Neural cell (in vitro differentiated cells): ENCODE data around the gene NTN4.

Experiments used
- EP300 ChIP-seq: fragments of 450-650 bp; conservative IDR thresholded peaks from 2 replicates; pipeline ENCODE4 v1.6.1; 2014; ENCODE audit warnings: antibody characterized with exemption, mild to moderate bottlenecking, moderate library complexity; ENCODE audit not compliant: poor library complexity, severe bottlenecking
- EZH2 ChIP-seq: fragments of 200-600, 300-800 bp; shearing (Covaris generic), sonication (generic); IDR thresholded peaks from 2 replicates; pipeline ENCODE4 v1.6.1; 2014; ENCODE audit warnings: antibody characterized with exemption, low read length, borderline replicate concordance, mild to moderate bottlenecking; ENCODE audit not compliant: insufficient read depth, poor library complexity, severe bottlenecking
- MXI1 ChIP-seq: fragments of 450-650 bp; conservative IDR thresholded peaks from 2 replicates; pipeline ENCODE4 v1.6.1; 2014; ENCODE audit warnings: antibody characterized with exemption, mild to moderate bottlenecking; ENCODE audit not compliant: poor library complexity, severe bottlenecking
- TF ChIP-seq, protein P1 (sequence below): fragments of 450-650 bp; IDR thresholded peaks from 2 replicates; pipeline ENCODE4 v1.5.1; 2014; ENCODE audit warnings: antibody characterized with exemption, mild to moderate bottlenecking, moderate library complexity; ENCODE audit not compliant: poor library complexity, severe bottlenecking

DNA sequence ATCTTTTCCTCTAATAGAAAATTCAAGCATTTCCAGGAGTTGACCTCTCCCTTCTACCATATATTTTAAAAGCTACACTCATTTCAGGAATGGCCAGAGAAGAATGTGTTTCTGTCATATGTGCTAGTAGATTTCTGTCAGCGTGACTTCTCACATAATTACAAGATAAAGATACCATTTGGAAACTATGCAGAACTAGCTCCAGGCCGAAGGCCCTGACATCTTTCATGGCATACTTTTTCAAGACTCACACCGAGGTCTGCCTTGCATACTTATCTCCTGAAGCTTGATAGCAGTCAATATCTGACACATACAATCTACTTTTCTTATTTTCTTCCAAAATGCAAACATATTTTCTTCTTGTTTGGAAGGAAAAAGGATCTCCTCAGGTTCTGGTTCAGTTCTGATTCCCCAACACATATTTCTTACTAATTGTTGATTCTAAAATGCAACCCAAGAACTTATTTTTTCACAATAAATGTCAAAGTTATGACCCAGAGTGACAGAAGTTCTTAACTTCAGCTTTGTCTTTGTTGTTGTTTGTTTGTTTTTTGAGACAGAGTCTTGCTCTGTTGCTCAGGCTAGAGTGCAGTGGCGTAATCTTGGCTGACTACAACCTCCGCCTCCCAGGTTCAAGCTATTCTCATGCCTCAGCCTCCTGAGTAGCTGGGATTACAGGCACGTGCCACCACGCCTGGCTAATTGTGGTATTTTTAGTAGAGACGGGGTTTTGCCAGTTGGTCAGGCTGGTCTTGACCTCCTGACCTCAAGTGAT, 99.5 kb downstream of the NTN4 start:
- TF ChIP-seq EP300 (no peak), EZH2 (no peak), MXI1 (no peak)
- TF ChIP-seq, protein P1, sequence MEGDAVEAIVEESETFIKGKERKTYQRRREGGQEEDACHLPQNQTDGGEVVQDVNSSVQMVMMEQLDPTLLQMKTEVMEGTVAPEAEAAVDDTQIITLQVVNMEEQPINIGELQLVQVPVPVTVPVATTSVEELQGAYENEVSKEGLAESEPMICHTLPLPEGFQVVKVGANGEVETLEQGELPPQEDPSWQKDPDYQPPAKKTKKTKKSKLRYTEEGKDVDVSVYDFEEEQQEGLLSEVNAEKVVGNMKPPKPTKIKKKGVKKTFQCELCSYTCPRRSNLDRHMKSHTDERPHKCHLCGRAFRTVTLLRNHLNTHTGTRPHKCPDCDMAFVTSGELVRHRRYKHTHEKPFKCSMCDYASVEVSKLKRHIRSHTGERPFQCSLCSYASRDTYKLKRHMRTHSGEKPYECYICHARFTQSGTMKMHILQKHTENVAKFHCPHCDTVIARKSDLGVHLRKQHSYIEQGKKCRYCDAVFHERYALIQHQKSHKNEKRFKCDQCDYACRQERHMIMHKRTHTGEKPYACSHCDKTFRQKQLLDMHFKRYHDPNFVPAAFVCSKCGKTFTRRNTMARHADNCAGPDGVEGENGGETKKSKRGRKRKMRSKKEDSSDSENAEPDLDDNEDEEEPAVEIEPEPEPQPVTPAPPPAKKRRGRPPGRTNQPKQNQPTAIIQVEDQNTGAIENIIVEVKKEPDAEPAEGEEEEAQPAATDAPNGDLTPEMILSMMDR, result no peak
